Mesendoderm (in vitro differentiated cells): Measurements from ENCODE around the gene ABR.
A peak's percentile ranks its signal among the peaks of the same experiment; 100 is the strongest.

ENCODE experiments used
- DNase-seq: peaks from one replicate; pipeline ENCODE4 v3.0.0; 2013
- H2AK5ac ChIP-seq: 2 replicates; pipeline ENCODE4 v1.6.1; 2013; ENCODE audit warnings: low read length, inconsistent platforms
- H2BK120ac ChIP-seq: 2 replicates; pipeline ENCODE4 v1.6.1; 2013; ENCODE audit warnings: low read depth, mild to moderate bottlenecking, low read length, moderate library complexity, mixed read lengths
- H2BK15ac ChIP-seq: replicated peaks from 2 replicates; pipeline ENCODE4 v1.6.1; 2013; ENCODE audit warnings: low read depth, mild to moderate bottlenecking, moderate library complexity
- H2BK5ac ChIP-seq: 2 replicates; pipeline ENCODE4 v1.6.1; 2013; ENCODE audit warnings: low read length, inconsistent platforms
- H3K18ac ChIP-seq: 2 replicates; pipeline ENCODE4 v1.6.1; 2013; ENCODE audit warnings: mild to moderate bottlenecking, low read length, mixed read lengths
- H3K23ac ChIP-seq: one replicate; pipeline ENCODE4 v1.6.1; 2013; ENCODE audit warnings: low read length
- H3K27ac ChIP-seq: 2 replicates; pipeline ENCODE4 v1.5.1; 2013; ENCODE audit warnings: low read depth, mild to moderate bottlenecking, inconsistent platforms, low read length, moderate library complexity
- H3K27me3 ChIP-seq: 2 replicates; pipeline ENCODE4 v1.6.1; 2013; ENCODE audit warnings: low read length, control low read depth, mild to moderate bottlenecking, inconsistent platforms; ENCODE audit not compliant: insufficient read depth, poor library complexity
- H3K36me3 ChIP-seq: 2 replicates; pipeline ENCODE4 v1.6.1; 2013; ENCODE audit warnings: low read length, inconsistent platforms; ENCODE audit not compliant: control insufficient read depth, insufficient read depth
- H3K4ac ChIP-seq: one replicate; pipeline ENCODE4 v1.6.1; 2013; ENCODE audit warnings: low read depth, mild to moderate bottlenecking, low read length, moderate library complexity
- H3K4me1 ChIP-seq: 2 replicates; pipeline ENCODE4 v1.6.1; 2013; ENCODE audit warnings: low read depth, low read length, inconsistent platforms; ENCODE audit not compliant: control insufficient read depth
- H3K4me2 ChIP-seq: 2 replicates; pipeline ENCODE4 v1.6.1; 2013; ENCODE audit warnings: low read length
- H3K4me3 ChIP-seq: 2 replicates; pipeline ENCODE4 v1.5.1; 2013; ENCODE audit warnings: mild to moderate bottlenecking, low read length
- H3K56ac ChIP-seq: one replicate; pipeline ENCODE4 v1.6.1; 2013; ENCODE audit warnings: low read length
- H3K79me1 ChIP-seq: 2 replicates; pipeline ENCODE4 v1.6.1; 2013; ENCODE audit warnings: low read length, inconsistent platforms
- H3K79me2 ChIP-seq: 2 replicates; pipeline ENCODE4 v1.6.1; 2013; ENCODE audit warnings: mild to moderate bottlenecking, low read length; ENCODE audit not compliant: control insufficient read depth, insufficient read depth
- H3K9ac ChIP-seq: 2 replicates; pipeline ENCODE4 v1.6.1; 2013; ENCODE audit warnings: low read length, inconsistent platforms
- H4K5ac ChIP-seq: one replicate; pipeline ENCODE4 v1.6.1; 2013; ENCODE audit warnings: low read length
- H4K8ac ChIP-seq: one replicate; pipeline ENCODE4 v1.6.1; 2013; ENCODE audit warnings: low read depth, mild to moderate bottlenecking, control low read depth, low read length, moderate library complexity
- WGBS: extraction: QIAGEN DNeasy Blood & Tissue Kit; methylation state at CpG from one replicate; pipeline ENCODE4 v1.1.7; 2013; ENCODE audit warnings: low lambda C conversion rate, missing lambda C conversion rate; ENCODE audit not compliant: insufficient coverage; ENCODE audit errors: extremely low coverage; 5-methylcytosine and 5-hydroxymethylcytosine counted together

ABR gene

DNA sequence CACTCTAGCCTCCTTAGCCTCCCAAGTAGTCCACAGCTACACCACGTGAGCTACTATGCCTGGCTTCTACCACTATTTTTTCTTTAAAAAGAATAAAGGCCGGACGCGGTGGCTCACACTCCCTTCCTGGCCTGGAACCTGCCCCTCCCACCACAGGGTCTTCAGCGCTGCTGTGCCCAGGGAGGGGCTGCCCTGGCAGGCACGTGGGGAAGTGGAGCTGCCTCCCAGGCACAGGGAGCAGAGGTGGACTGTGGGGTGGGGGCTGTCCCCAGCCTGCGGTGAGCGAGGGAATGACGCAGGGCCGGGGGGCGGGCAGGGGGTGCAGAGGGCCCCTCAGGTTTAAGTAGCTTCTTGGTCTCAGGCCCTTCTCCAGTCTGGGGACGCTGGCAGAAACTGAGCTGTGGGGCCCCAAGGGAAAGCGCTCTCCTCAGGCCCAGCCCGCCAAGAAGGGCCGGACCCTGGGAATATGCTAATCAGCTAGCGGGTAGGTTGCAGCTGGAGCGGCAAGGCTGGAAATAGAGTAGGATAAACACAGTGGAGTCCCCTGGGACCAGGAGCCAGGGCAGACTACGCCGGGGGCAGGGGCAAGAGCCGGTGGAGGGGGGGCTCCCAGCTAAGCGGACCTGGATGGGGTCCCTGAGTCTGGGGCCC, 136.1 kb downstream of the ABR start:
- DNase-seq: peak; percentile 42
- no peak overlapping the region for H2BK120ac ChIP-seq
- H2AK5ac ChIP-seq: no peak overlapping the region
- H3K27ac ChIP-seq: no peak overlapping the region
- H3K79me1 ChIP-seq: no peaks in the 10 kb centered on the region
- H3K4me1 ChIP-seq: peaks cover 3% of the 10 kb centered on the region
- no CpG with 5 or more reads among the region's 21 CpGs for WGBS
- H3K4me2 ChIP-seq: no peak overlapping the region
- peak overlapping the region; percentile 38 for H3K9ac ChIP-seq
- H3K23ac ChIP-seq: peak overlapping the region; percentile 45
- peak overlapping the region; percentile 54 for H3K56ac ChIP-seq
- no peak overlapping the region for H2BK5ac ChIP-seq
- H2BK15ac ChIP-seq: no peak overlapping the region
- no peak overlapping the region for H3K18ac ChIP-seq
- no peak overlapping the region for H3K4me3 ChIP-seq
- H4K8ac ChIP-seq: no peak overlapping the region
- H3K36me3 ChIP-seq: no peaks in the 10 kb centered on the region
- H3K79me2 ChIP-seq: no peaks in the 10 kb centered on the region
- H4K5ac ChIP-seq: no peak overlapping the region
- no peak overlapping the region for H3K4ac ChIP-seq
- no peaks in the 10 kb centered on the region for H3K27me3 ChIP-seq

GRCh38 chr17:1042486-1042885, 137.3 kb downstream of the ABR start:
- Histone ChIP-seq H3K9ac (no peak overlapping the region), H2BK5ac (no peak overlapping the region), H3K4me3 (no peak overlapping the region), H3K4ac (no peak overlapping the region), H3K27ac (no peak overlapping the region), H3K4me2 (no peak overlapping the region), H3K36me3 (no peaks in the 10 kb centered on the region), H2AK5ac (no peak overlapping the region), H3K79me2 (no peaks in the 10 kb centered on the region), H4K5ac (no peak overlapping the region), H3K4me1 (peaks cover 3% of the 10 kb centered on the region), H2BK120ac (no peak overlapping the region), H3K18ac (no peak overlapping the region), H2BK15ac (no peak overlapping the region), H3K23ac (no peak overlapping the region), H3K79me1 (no peaks in the 10 kb centered on the region), H4K8ac (no peak overlapping the region), H3K27me3 (no peaks in the 10 kb centered on the region), H3K56ac (no peak overlapping the region)
- DNase-seq: no peak
- WGBS: no CpG with 5 or more reads among the region's 19 CpGs

- Histone ChIP-seq H2AK5ac (no peak overlapping the region), H3K4ac (no peak overlapping the region), H4K5ac (no peak overlapping the region), H3K36me3 (no peaks in the 10 kb centered on the region), H3K27me3 (no peaks in the 10 kb centered on the region), H3K79me2 (no peaks in the 10 kb centered on the region), H3K56ac (no peak overlapping the region), H3K4me1 (peaks cover 3% of the 10 kb centered on the region), H3K4me2 (no peak overlapping the region), H3K27ac (no peak overlapping the region), H2BK5ac (no peak overlapping the region), H4K8ac (no peak overlapping the region), H3K79me1 (no peaks in the 10 kb centered on the region), H3K9ac (no peak overlapping the region), H3K18ac (no peak overlapping the region), H2BK15ac (no peak overlapping the region), H2BK120ac (no peak overlapping the region), H3K4me3 (no peak overlapping the region), H3K23ac (no peak overlapping the region)
- no peak for DNase-seq
- WGBS: no CpG with 5 or more reads among the region's 9 CpGs
Measured at GRCh38 chr17:1041746-1042145, 138.0 kb downstream of the ABR start.

DNA sequence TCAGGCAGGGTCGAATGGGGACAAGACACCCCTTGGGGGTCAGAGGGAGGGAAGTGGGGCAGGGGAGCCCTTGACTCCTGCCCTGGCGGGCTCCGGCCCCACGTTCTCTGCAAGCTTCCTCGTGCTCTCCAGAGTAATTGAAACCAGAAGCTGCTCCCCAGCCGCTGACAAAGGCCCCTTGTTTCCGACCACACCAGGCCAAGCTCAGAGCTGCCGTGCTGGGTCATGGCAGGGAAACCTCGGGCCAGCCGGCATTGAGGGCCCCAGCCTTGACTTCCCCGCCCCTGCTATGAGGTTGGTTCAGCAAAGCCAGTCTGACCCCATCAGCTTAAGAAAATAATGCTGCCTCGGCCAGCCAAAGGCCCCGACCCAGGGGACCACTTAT, 139.6 kb downstream of the ABR start:
- Histone ChIP-seq H2AK5ac (no peak overlapping the region), H3K4me1 (peaks cover 3% of the 10 kb centered on the region), H3K4me3 (no peak overlapping the region), H3K9ac (no peak overlapping the region), H3K79me1 (no peaks in the 10 kb centered on the region), H3K56ac (peak overlapping the region; percentile 36), H3K27ac (no peak overlapping the region), H3K27me3 (no peaks in the 10 kb centered on the region), H2BK120ac (no peak overlapping the region), H3K79me2 (no peaks in the 10 kb centered on the region), H2BK15ac (no peak overlapping the region), H3K18ac (no peak overlapping the region), H3K36me3 (no peaks in the 10 kb centered on the region), H2BK5ac (no peak overlapping the region), H4K5ac (no peak overlapping the region), H3K4me2 (no peak overlapping the region), H3K4ac (no peak overlapping the region), H4K8ac (no peak overlapping the region), H3K23ac (no peak overlapping the region)
- WGBS: no CpG with 5 or more reads among the region's 13 CpGs
- no peak for DNase-seq

DNA sequence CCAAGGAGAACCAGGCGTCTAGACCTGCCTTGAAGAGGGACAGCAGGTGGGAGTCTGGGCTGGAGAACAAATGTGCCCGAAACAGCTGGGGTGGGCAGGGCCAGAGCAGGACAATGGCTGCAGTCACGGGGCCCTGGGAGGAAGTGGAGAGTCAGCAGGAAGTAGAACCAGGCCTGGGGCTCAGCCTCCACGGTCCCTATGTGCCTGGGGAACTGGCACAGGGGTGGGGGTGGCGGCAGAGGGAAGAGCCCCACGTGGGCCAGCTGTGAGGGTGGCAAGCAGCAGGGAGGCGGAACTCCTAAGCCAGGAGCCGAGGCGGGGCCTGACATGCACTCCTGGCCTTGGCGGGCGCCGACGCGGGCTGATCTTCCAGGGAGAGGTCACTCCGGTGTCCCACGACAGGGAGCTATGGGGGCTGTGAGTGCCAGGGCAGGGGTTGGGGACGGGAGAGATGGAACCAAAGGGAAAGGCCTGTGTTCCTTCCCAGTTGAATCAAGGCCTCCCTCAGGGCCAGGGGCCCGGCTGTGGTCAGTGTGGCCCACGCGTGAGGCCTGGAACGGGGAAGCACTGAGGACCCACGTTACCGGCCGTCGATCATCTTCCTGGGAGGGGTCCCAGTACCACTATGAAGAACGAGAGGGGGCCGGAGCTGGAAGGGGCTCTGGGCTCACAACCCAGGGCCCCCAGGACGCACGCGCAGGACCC, 140.1 kb downstream of the ABR start:
- no peak overlapping the region for H3K4me3 ChIP-seq
- H4K5ac ChIP-seq: no peak overlapping the region
- no peak overlapping the region for H2BK5ac ChIP-seq
- peak overlapping the region; percentile 65 for H3K56ac ChIP-seq
- no peaks in the 10 kb centered on the region for H3K36me3 ChIP-seq
- no peak overlapping the region for H3K23ac ChIP-seq
- H3K4me2 ChIP-seq: no peak overlapping the region
- no peak overlapping the region for H4K8ac ChIP-seq
- no peak overlapping the region for H3K4ac ChIP-seq
- no peak overlapping the region for H2AK5ac ChIP-seq
- H3K4me1 ChIP-seq: peaks cover 3% of the 10 kb centered on the region
- H3K79me2 ChIP-seq: no peaks in the 10 kb centered on the region
- no peak overlapping the region for H3K27ac ChIP-seq
- no peak overlapping the region for H2BK120ac ChIP-seq
- DNase-seq: peak; percentile 47
- no peaks in the 10 kb centered on the region for H3K27me3 ChIP-seq
- peak overlapping the region; percentile 7 for H3K18ac ChIP-seq
- no peaks in the 10 kb centered on the region for H3K79me1 ChIP-seq
- H3K9ac ChIP-seq: no peak overlapping the region
- WGBS: no CpG with 5 or more reads among the region's 30 CpGs
- no peak overlapping the region for H2BK15ac ChIP-seq
